Esophagus (tissue), 2 donors: Measurements from ENCODE around the gene MYO6. TPM values are rescaled to one million over a fixed set of nuclear protein-coding genes. Genes with fewer than 3 reads are reported as not detected.

Experiments used
- H3K27ac ChIP-seq, 2 donors: one replicate each; pipeline ENCODE4 v1.5.1; 2013; ENCODE audit warnings: low read depth in 2 of 2, mild to moderate bottlenecking in 2 of 2, inconsistent platforms in 1 of 2, low read length in 1 of 2, moderate library complexity in 1 of 2
- H3K27me3 ChIP-seq, 2 donors: one replicate each; pipeline ENCODE4 v1.6.1; 2013; ENCODE audit warnings: low read length in 2 of 2, control low read depth in 1 of 2, mild to moderate bottlenecking in 1 of 2; ENCODE audit not compliant: insufficient read depth in 2 of 2, control insufficient read depth in 1 of 2
- H3K36me3 ChIP-seq, 2 donors: one replicate each; pipeline ENCODE4 v1.6.1; 2013; ENCODE audit warnings: low read length in 1 of 2; ENCODE audit not compliant: control insufficient read depth in 2 of 2, insufficient read depth in 2 of 2
- H3K4me1 ChIP-seq, 2 donors: one replicate each; pipeline ENCODE4 v1.6.1; 2013; ENCODE audit warnings: low read length in 1 of 2; ENCODE audit not compliant: control insufficient read depth in 2 of 2, insufficient read depth in 2 of 2
- H3K4me3 ChIP-seq, 2 donors: one replicate each; pipeline ENCODE4 v1.5.1; 2013; ENCODE audit warnings: low read length in 2 of 2, mild to moderate bottlenecking in 2 of 2, low read depth in 1 of 2, moderate library complexity in 1 of 2
- H3K9me3 ChIP-seq, 2 donors: one replicate each; pipeline ENCODE4 v1.6.1; 2013; ENCODE audit warnings: mild to moderate bottlenecking in 2 of 2, low read depth in 1 of 2, low read length in 1 of 2, moderate library complexity in 1 of 2; ENCODE audit not compliant: control insufficient read depth in 2 of 2, insufficient read depth in 1 of 2
- WGBS, 2 donors: extraction: QIAGEN DNeasy Blood & Tissue Kit; methylation state at CpG; one replicate each; pipeline ENCODE4 v1.1.7; 2013; 5-methylcytosine and 5-hydroxymethylcytosine counted together
- polyA plus RNA-seq, 2 donors: library from polyadenylated mRNA; stranded (reverse); fragments of 200-250 nt; gene quantifications; one replicate each; pipeline ENCODE4 v1.2.3, GENCODE V29; 2013
- donor health status: healthy with polysubstance abuse.
- donor health status: Bipolar disorder and iron deficiency.

MYO6 gene
- polyA plus RNA-seq, 2 donors = 26.8 to 53.1 TPM

- Histone ChIP-seq H3K9me3 (no peaks in the 10 kb centered on the region), H3K36me3 (no peaks in the 10 kb centered on the region), H3K27me3 (no peaks in the 10 kb centered on the region), H3K27ac (no peak overlapping the region), H3K4me3 (no peak overlapping the region), H3K4me1 (peaks cover 0 to 3% of the 10 kb centered on the region in 2 donors)
- WGBS, 2 donors = 74 to 78% methylated on average over 11 of the region's 11 CpGs
Observed at GRCh38 chr6:75931011-75931680, 182.1 kb downstream of the MYO6 start.

- no peaks in the 10 kb centered on the region for H3K9me3 ChIP-seq
- H3K27me3 ChIP-seq = no peaks in the 10 kb centered on the region
- H3K4me1 ChIP-seq = peaks cover 0 to 3% of the 10 kb centered on the region in 2 donors
- no peaks in the 10 kb centered on the region for H3K36me3 ChIP-seq
- WGBS, 2 donors = 54 to 66% methylated on average over 5 of the region's 5 CpGs
- no peak overlapping the region for H3K4me3 ChIP-seq
- no peak overlapping the region for H3K27ac ChIP-seq
Observed at GRCh38 chr6:75932067-75932466, 183.0 kb downstream of the MYO6 start.

GRCh38 chr6:75933387-75933975 lies 184.4 kb downstream of the MYO6 start:
- no peaks in the 10 kb centered on the region for H3K27me3 ChIP-seq
- no peak overlapping the region for H3K27ac ChIP-seq
- H3K4me3 ChIP-seq = no peak overlapping the region
- no peaks in the 10 kb centered on the region for H3K9me3 ChIP-seq
- 79 to 82% methylated on average over 7 of the region's 7 CpGs for WGBS, 2 donors
- H3K36me3 ChIP-seq = no peaks in the 10 kb centered on the region
- peaks cover 0 to 3% of the 10 kb centered on the region in 2 donors for H3K4me1 ChIP-seq

DNA sequence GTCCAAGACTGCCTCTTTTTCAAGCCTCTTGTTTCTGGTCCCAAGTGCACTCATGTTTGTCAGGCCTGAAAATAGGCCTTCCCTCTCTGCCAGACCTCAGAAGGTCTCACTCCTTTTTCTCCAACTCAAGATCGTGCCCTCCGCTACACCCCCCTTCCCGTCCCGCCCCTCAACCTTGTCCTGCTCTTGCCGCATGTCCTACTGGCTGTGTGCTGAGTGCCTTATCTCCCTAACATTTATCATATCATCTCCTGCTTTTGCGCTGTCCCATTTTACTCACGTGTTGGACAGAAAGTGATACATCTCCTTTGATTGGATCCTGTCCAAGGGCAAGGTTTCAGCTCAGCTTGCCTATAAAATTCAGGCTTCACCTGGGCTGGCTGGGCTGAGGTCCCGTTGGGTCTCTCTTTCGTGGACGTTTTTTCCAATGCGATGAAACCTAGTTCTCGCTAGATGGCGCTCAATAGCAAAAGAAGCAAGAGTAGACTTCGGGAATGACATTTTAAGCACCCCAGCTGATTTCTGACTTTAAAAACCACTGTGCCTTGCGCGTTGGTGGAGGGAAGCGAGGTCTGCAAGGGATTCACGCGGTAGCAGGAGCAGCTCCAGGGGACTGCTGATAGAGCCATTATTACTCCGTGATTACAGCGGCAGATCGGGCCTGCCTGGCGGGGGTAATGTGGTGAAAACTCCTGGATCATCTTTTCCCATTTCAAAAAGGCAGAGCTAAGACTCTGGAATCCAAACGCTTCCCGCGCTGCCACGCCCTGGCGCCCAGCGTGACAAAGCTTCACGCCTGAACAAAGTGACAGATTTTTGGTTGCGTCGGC lies 185.8 kb downstream of the MYO6 start:
- peak overlapping the region in 1 of 2 donors; percentile 32 for H3K4me3 ChIP-seq
- no peaks in the 10 kb centered on the region for H3K36me3 ChIP-seq
- no peak overlapping the region for H3K27ac ChIP-seq
- no peaks in the 10 kb centered on the region for H3K9me3 ChIP-seq
- no peaks in the 10 kb centered on the region for H3K27me3 ChIP-seq
- WGBS, 2 donors = 4 to 5% methylated on average over 32 of the region's 32 CpGs
- peaks cover 0 to 3% of the 10 kb centered on the region in 2 donors for H3K4me1 ChIP-seq

DNA sequence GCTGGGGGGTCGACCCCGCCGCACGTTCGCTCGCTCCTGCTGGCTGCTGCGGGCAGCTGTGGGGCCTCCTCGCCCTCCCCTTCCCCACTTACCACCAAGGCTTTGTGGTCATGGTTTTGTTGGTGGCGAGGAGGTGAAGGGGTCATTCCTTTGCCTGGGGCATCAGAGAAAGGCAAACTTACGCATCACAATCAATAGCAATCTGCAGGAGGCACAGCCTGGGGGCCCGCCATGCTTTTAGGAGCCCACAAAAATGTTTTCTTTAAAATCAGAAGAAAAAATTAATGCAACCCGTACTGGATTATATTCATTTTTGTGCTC lies 186.4 kb downstream of the MYO6 start:
- Histone ChIP-seq H3K36me3 (no peaks in the 10 kb centered on the region), H3K4me1 (peaks cover 0 to 3% of the 10 kb centered on the region in 2 donors), H3K27ac (no peak overlapping the region), H3K9me3 (no peaks in the 10 kb centered on the region), H3K27me3 (no peaks in the 10 kb centered on the region), H3K4me3 (peak overlapping the region in 1 of 2 donors; percentile 32)
- 24 to 38% methylated on average over 12 of the region's 12 CpGs for WGBS, 2 donors

DNA sequence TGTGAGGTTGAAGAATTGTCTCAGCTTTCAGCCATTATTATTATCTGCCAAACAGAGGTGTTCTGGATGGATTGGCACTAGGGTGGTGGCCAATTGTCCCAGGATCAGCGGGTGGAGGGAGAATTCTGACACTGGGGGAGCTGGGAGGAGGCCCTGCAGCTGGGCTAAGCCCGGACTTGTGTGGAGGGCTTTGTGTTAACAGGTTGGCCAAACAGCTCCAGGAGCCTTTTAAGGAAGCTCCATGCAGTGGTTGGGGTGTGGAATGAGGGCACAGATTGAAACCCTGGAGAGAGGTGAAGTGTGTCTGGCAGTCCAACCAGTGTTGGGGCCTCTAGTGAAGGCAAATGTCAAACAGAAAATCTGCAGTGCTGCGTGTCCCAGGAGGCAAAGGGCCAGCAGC lies 187.6 kb downstream of the MYO6 start:
- 55 to 59% methylated on average over 3 of the region's 3 CpGs for WGBS, 2 donors
- Histone ChIP-seq H3K4me3 (no peak overlapping the region), H3K27ac (no peak overlapping the region), H3K27me3 (no peaks in the 10 kb centered on the region), H3K4me1 (peaks cover 0 to 3% of the 10 kb centered on the region in 2 donors), H3K9me3 (no peaks in the 10 kb centered on the region), H3K36me3 (no peaks in the 10 kb centered on the region)

GRCh38 chr6:75937846-75938245 lies 188.8 kb downstream of the MYO6 start:
- Histone ChIP-seq H3K4me1 (peaks cover 0 to 3% of the 10 kb centered on the region in 2 donors), H3K36me3 (no peaks in the 10 kb centered on the region), H3K4me3 (no peak overlapping the region), H3K9me3 (no peaks in the 10 kb centered on the region), H3K27ac (no peak overlapping the region), H3K27me3 (no peaks in the 10 kb centered on the region)
- WGBS, 2 donors = 63 to 68% methylated on average over 2 of the region's 2 CpGs

DNA sequence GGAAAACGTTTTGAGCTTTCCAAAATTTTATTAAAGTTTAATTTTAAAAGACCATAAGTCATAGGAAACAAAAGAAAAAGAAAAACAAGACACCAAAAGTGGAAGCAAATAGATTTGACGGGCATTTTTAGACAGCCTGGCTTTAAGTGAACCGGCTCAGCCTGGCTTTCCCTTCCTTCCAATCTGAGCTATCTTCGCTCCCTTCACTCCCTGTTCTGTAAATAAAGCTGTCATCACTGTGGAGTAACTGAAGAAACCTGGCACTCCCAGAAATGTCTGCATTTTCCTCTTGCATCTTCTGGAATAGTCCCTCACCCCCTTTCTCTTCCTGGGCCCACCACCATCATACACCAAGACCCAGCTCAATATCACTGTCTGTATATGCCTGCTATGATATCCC lies 191.5 kb downstream of the MYO6 start:
- no peaks in the 10 kb centered on the region for H3K36me3 ChIP-seq
- no peak overlapping the region for H3K4me3 ChIP-seq
- 50 to 56% methylated on average over 4 of the region's 4 CpGs for WGBS, 2 donors
- no peaks in the 10 kb centered on the region for H3K4me1 ChIP-seq
- no peaks in the 10 kb centered on the region for H3K9me3 ChIP-seq
- no peak overlapping the region for H3K27ac ChIP-seq
- no peaks in the 10 kb centered on the region for H3K27me3 ChIP-seq

GRCh38 chr6:75941509-75941908 lies 192.5 kb downstream of the MYO6 start:
- Histone ChIP-seq H3K27me3 (no peaks in the 10 kb centered on the region), H3K36me3 (no peaks in the 10 kb centered on the region), H3K9me3 (no peaks in the 10 kb centered on the region), H3K4me3 (no peak overlapping the region), H3K4me1 (no peaks in the 10 kb centered on the region), H3K27ac (no peak overlapping the region)
- WGBS, 2 donors = 16 to 24% methylated on average over 1 of the region's 1 CpG
